IPS DF 6.9 (cell line): Measurements from ENCODE around the gene CCK.
"Not testable (repeated sequence)": the region's sequence is repeated elsewhere in the genome, so short reads cannot be mapped to it uniquely, and the experiment has no call there.

Experiments
- DNase-seq: peaks from one replicate; pipeline ENCODE4 v3.0.0-alpha.2; 2013; ENCODE audit warnings: low read depth, low spot score
- H3K27ac ChIP-seq: one replicate; pipeline ENCODE4 v1.5.1; 2013; ENCODE audit warnings: low read length, control low read depth
- H3K27me3 ChIP-seq: 2 replicates; pipeline ENCODE4 v1.6.1; 2013; ENCODE audit warnings: mild to moderate bottlenecking, low read length; ENCODE audit not compliant: control insufficient read depth, insufficient read depth
- H3K36me3 ChIP-seq: 2 replicates; pipeline ENCODE4 v1.6.1; 2013; ENCODE audit warnings: low read length; ENCODE audit not compliant: control insufficient read depth, insufficient read depth
- H3K4me1 ChIP-seq: 2 replicates; pipeline ENCODE4 v1.6.1; 2013; ENCODE audit warnings: low read length; ENCODE audit not compliant: control insufficient read depth, insufficient read depth
- H3K4me3 ChIP-seq: 2 replicates; pipeline ENCODE4 v1.5.1; 2013; ENCODE audit warnings: mild to moderate bottlenecking, low read length
- H3K9me3 ChIP-seq: 2 replicates; pipeline ENCODE4 v1.6.1; 2013; ENCODE audit warnings: low read length, inconsistent platforms; ENCODE audit not compliant: control insufficient read depth, insufficient read depth
- WGBS: extraction: QIAGEN DNeasy Blood & Tissue Kit; methylation state at CpG from one replicate; pipeline ENCODE4 v1.1.7; 2013; ENCODE audit warnings: mixed read lengths, missing lambda C conversion rate; ENCODE audit not compliant: insufficient read length, insufficient coverage; 5-methylcytosine and 5-hydroxymethylcytosine counted together

The CCK gene

GRCh38 chr3:42290966-42291714 is 25.2 kb upstream of the CCK start:
- H3K9me3 ChIP-seq = no peaks in the 10 kb centered on the region
- no peaks in the 10 kb centered on the region for H3K36me3 ChIP-seq
- DNase-seq = no peak
- no peaks in the 10 kb centered on the region for H3K27me3 ChIP-seq
- H3K27ac ChIP-seq = no peak overlapping the region
- no peak overlapping the region for H3K4me3 ChIP-seq
- no CpG with 5 or more reads among the region's 5 CpGs for WGBS
- no peaks in the 10 kb centered on the region for H3K4me1 ChIP-seq

- no peaks in the 10 kb centered on the region for H3K27me3 ChIP-seq
- DNase-seq = no peak
- H3K4me1 ChIP-seq = no peaks in the 10 kb centered on the region
- no CpG with 5 or more reads among the region's 1 CpG for WGBS
- H3K36me3 ChIP-seq = no peaks in the 10 kb centered on the region
- no peak overlapping the region for H3K4me3 ChIP-seq
- H3K27ac ChIP-seq = no peak overlapping the region
- no peaks in the 10 kb centered on the region for H3K9me3 ChIP-seq
Measured at GRCh38 chr3:42289026-42289425, 23.0 kb upstream of the CCK start.

- Histone ChIP-seq H3K27me3 (no peaks in the 10 kb centered on the region), H3K36me3 (no peaks in the 10 kb centered on the region), H3K4me3 (no peak overlapping the region), H3K9me3 (no peaks in the 10 kb centered on the region), H3K27ac (no peak overlapping the region), H3K4me1 (no peaks in the 10 kb centered on the region)
- DNase-seq = no peak
- WGBS = no CpG with 5 or more reads among the region's 2 CpGs
Measured at GRCh38 chr3:42288385-42288784, 22.4 kb upstream of the CCK start.

- H3K36me3 ChIP-seq, H3K9me3 ChIP-seq, H3K4me1 ChIP-seq, H3K4me3 ChIP-seq, H3K27ac ChIP-seq, DNase-seq, H3K27me3 ChIP-seq: not testable (repeated sequence)
- no CpG with 5 or more reads among the region's 8 CpGs for WGBS
Measured at GRCh38 chr3:42287423-42287822, 21.4 kb upstream of the CCK start.

- no peak for DNase-seq
- Histone ChIP-seq H3K4me3 (no peak overlapping the region), H3K4me1 (no peaks in the 10 kb centered on the region), H3K36me3 (no peaks in the 10 kb centered on the region), H3K27me3 (no peaks in the 10 kb centered on the region), H3K9me3 (peaks cover 3% of the 10 kb centered on the region; the same call in 1 of the 2 replicates), H3K27ac (no peak overlapping the region)
- no CpG with 5 or more reads among the region's 6 CpGs for WGBS
Measured at GRCh38 chr3:42277676-42278075, 11.7 kb upstream of the CCK start.

GRCh38 chr3:42276141-42277132 is 10.5 kb upstream of the CCK start:
- no peaks in the 10 kb centered on the region for H3K36me3 ChIP-seq
- no peak overlapping the region for H3K27ac ChIP-seq
- no peaks in the 10 kb centered on the region for H3K27me3 ChIP-seq
- WGBS = no CpG with 5 or more reads among the region's 3 CpGs
- peaks cover 3% of the 10 kb centered on the region; the same call in 1 of the 2 replicates for H3K9me3 ChIP-seq
- DNase-seq = no peak
- no peak overlapping the region for H3K4me3 ChIP-seq
- no peaks in the 10 kb centered on the region for H3K4me1 ChIP-seq

- DNase-seq = no peak
- Histone ChIP-seq H3K36me3 (no peaks in the 10 kb centered on the region), H3K4me3 (no peak overlapping the region), H3K4me1 (no peaks in the 10 kb centered on the region), H3K27ac (no peak overlapping the region), H3K9me3 (peaks cover 3% of the 10 kb centered on the region; the same call in 1 of the 2 replicates), H3K27me3 (no peaks in the 10 kb centered on the region)
- no CpG with 5 or more reads among the region's 1 CpG for WGBS
Measured at GRCh38 chr3:42275217-42275616, 9.2 kb upstream of the CCK start.

- H3K27me3 ChIP-seq = no peaks in the 10 kb centered on the region
- H3K9me3 ChIP-seq = no peaks in the 10 kb centered on the region
- H3K27ac ChIP-seq = no peak overlapping the region
- DNase-seq = no peak
- no peaks in the 10 kb centered on the region for H3K36me3 ChIP-seq
- no peak overlapping the region for H3K4me3 ChIP-seq
- H3K4me1 ChIP-seq = no peaks in the 10 kb centered on the region
Measured at GRCh38 chr3:42274266-42274665, 8.3 kb upstream of the CCK start.

GRCh38 chr3:42273361-42273760 is 7.4 kb upstream of the CCK start:
- no peaks in the 10 kb centered on the region for H3K36me3 ChIP-seq
- no CpG with 5 or more reads among the region's 2 CpGs for WGBS
- no peak overlapping the region for H3K4me3 ChIP-seq
- H3K27me3 ChIP-seq = no peaks in the 10 kb centered on the region; the same call in 1 of the 2 replicates
- H3K9me3 ChIP-seq = no peaks in the 10 kb centered on the region
- no peaks in the 10 kb centered on the region for H3K4me1 ChIP-seq
- no peak overlapping the region for H3K27ac ChIP-seq
- no peak for DNase-seq

- Histone ChIP-seq H3K9me3 (no peaks in the 10 kb centered on the region), H3K27ac (no peak overlapping the region), H3K27me3 (no peaks in the 10 kb centered on the region; the same call in 1 of the 2 replicates), H3K36me3 (no peaks in the 10 kb centered on the region), H3K4me1 (no peaks in the 10 kb centered on the region), H3K4me3 (no peak overlapping the region)
- DNase-seq = no peak
Measured at GRCh38 chr3:42271786-42272185, 5.8 kb upstream of the CCK start.
